ENCODE measurements around the gene GPRIN1.
"Not testable (repeated sequence)": the region's sequence is repeated elsewhere in the genome, so short reads cannot be mapped to it uniquely, and the experiment has no call there.

GPRIN1 gene

GRCh38 chr5:176596069-176596644 is 13.8 kb downstream of the GPRIN1 start:
- DNase-seq: no peak

- no peak for DNase-seq
Measured at GRCh38 chr5:176595386-176595943, 14.5 kb downstream of the GPRIN1 start.

- no peak for DNase-seq
Measured at GRCh38 chr5:176594554-176594953, 15.4 kb downstream of the GPRIN1 start.

- DNase-seq: no peak
Measured at GRCh38 chr5:176593273-176593869, 16.6 kb downstream of the GPRIN1 start.

GRCh38 chr5:176592573-176592972 is 17.4 kb downstream of the GPRIN1 start:
- no peak for DNase-seq

- DNase-seq: not testable (repeated sequence)
Measured at GRCh38 chr5:176591667-176592066, 18.3 kb downstream of the GPRIN1 start.

- DNase-seq: no peak
Measured at GRCh38 chr5:176590035-176590717, 19.8 kb downstream of the GPRIN1 start.

GRCh38 chr5:176589039-176589769 is 20.8 kb downstream of the GPRIN1 start:
- no peak for DNase-seq

GRCh38 chr5:176588297-176588696 is 21.7 kb downstream of the GPRIN1 start:
- DNase-seq: no peak

- no peak for DNase-seq
Measured at GRCh38 chr5:176587398-176587797, 22.6 kb downstream of the GPRIN1 start.

GRCh38 chr5:176583076-176583475 is 26.9 kb downstream of the GPRIN1 start:
- DNase-seq: no peak

- DNase-seq: no peak
Measured at GRCh38 chr5:176581361-176581760, 28.6 kb downstream of the GPRIN1 start.

GRCh38 chr5:176579323-176579722 is 30.6 kb downstream of the GPRIN1 start:
- DNase-seq: no peak

GRCh38 chr5:176578391-176578808 is 31.6 kb downstream of the GPRIN1 start:
- no peak for DNase-seq

- DNase-seq: no peak
Measured at GRCh38 chr5:176577312-176578176, 32.4 kb downstream of the GPRIN1 start.

GRCh38 chr5:176575488-176576422 is 34.2 kb downstream of the GPRIN1 start:
- DNase-seq: no peak

- no peak for DNase-seq
Measured at GRCh38 chr5:176575066-176575465, 34.9 kb downstream of the GPRIN1 start.

GRCh38 chr5:176574297-176574591 is 35.7 kb downstream of the GPRIN1 start:
- no peak for DNase-seq

GRCh38 chr5:176573564-176574296 is 36.2 kb downstream of the GPRIN1 start:
- peak; percentile 45 for DNase-seq

GRCh38 chr5:176570044-176570443 is 39.9 kb downstream of the GPRIN1 start:
- no peak for DNase-seq

GRCh38 chr5:176568657-176569056 is 41.3 kb downstream of the GPRIN1 start:
- no peak for DNase-seq
